Measurements from ENCODE around the gene SEC14L5.
A peak's percentile ranks its signal among the peaks of the same experiment; 100 is the strongest.

Gene SEC14L5

DNA sequence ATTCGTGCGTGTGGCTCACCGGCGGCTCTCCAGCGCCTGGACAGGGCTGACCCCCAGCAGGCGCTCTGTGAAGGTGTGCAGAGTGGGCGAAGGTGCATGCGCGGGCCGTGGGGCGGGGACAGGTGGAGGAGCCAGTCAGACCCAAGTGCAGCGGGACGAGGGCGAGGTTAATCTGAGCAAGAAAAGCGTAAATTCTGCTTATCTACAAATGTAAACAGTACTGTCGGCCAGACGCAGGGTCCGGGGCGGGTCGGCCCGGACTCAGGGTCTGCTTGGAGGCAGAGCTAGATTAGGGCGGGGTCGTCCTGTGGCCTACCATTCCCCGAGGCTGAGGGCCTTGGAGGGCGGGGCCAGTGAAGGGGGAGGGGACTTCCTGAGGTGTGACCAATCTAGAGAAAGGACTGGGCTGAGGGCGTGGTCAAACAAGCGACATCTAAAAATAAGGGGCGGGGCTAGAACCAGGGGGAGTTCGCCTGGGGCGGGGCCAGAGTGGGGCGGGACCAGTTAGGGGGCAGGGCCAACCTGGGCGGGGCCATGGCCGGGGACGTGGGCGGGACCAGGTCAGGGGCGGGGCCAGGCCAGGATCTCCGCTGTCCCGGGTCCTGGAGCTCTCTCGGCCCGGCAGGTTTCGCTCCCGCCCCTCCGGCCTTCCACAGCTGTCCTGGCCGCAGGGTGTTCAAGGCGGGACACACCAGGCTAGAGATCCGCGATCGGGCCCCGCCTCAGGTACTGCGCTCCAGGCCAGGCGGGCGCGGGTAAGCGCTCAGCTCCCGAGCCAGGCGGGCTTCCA lies at the start of gene SEC14L5 (continued):
- TF ChIP-seq REST (tag by site-specific recombination; IDR thresholded peaks at IDR 0.05) = peak; percentile 94
- TF ChIP-seq, protein P1, sequence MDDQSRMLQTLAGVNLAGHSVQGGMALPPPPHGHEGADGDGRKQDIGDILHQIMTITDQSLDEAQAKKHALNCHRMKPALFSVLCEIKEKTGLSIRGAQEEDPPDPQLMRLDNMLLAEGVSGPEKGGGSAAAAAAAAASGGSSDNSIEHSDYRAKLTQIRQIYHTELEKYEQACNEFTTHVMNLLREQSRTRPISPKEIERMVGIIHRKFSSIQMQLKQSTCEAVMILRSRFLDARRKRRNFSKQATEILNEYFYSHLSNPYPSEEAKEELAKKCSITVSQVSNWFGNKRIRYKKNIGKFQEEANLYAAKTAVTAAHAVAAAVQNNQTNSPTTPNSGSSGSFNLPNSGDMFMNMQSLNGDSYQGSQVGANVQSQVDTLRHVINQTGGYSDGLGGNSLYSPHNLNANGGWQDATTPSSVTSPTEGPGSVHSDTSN (CRISPR knock-in tag; IDR thresholded peaks at IDR 0.05) = no peak
- TF ChIP-seq ZNF571 (tag by site-specific recombination; IDR thresholded peaks at IDR 0.05) = no peak
- TF ChIP-seq ZNF280C (tag by site-specific recombination; IDR thresholded peaks at IDR 0.05) = no peak
- TF ChIP-seq ZNF140 (tag by site-specific recombination; IDR thresholded peaks at IDR 0.05) = no peak
- peak; percentile 69; the same call in 1 of the 2 replicates for TF ChIP-seq KLF9 (tag by site-specific recombination; IDR thresholded peaks at IDR 0.05; ENCODE audit: low read depth)
- TF ChIP-seq PRDM10 (tag by site-specific recombination; IDR thresholded peaks at IDR 0.05) = peak; percentile 64
- no peak for TF ChIP-seq ZNF19 (tag by site-specific recombination; IDR thresholded peaks at IDR 0.05; ENCODE audit: low read depth)
- TF ChIP-seq ZNF24 (tag by site-specific recombination; IDR thresholded peaks at IDR 0.05) = no peak
- no peak for TF ChIP-seq ZNF747 (tag by site-specific recombination; IDR thresholded peaks at IDR 0.05)
- TF ChIP-seq ZNF433 (tag by site-specific recombination; IDR thresholded peaks at IDR 0.05; ENCODE audit: low read depth) = no peak
- no peak for TF ChIP-seq ZNF510 (tag by site-specific recombination; IDR thresholded peaks at IDR 0.05; ENCODE audit: insufficient replicate concordance)
- no peak for TF ChIP-seq ZNF133 (tag by site-specific recombination; IDR thresholded peaks at IDR 0.05)
- no peak for TF ChIP-seq ZNF791 (tag by site-specific recombination; IDR thresholded peaks at IDR 0.05)
- TF ChIP-seq ZNF10 (tag by site-specific recombination; IDR thresholded peaks at IDR 0.05) = peak; percentile 98
- TF ChIP-seq ZNF335 (tag by site-specific recombination; conservative IDR thresholded peaks at IDR 0.05) = peak; percentile 70
- TF ChIP-seq ZNF266 (tag by site-specific recombination; IDR thresholded peaks at IDR 0.05; ENCODE audit: low read depth) = no peak
- peak; percentile 38 for TF ChIP-seq ZBTB17 (tag by site-specific recombination; IDR thresholded peaks at IDR 0.05)

Measured in HEK293 (cell line).